Measurements from ENCODE around the gene GDI1.
"Not testable (repeated sequence)": the region's sequence is repeated elsewhere in the genome, so short reads cannot be mapped to it uniquely, and the experiment has no call there.

The GDI1 gene

GRCh38 chrX:154436983-154437752 lies at the start of gene GDI1:
Gene GDI1, plus strand, starts transcription at chrX:154437154. Its CDS starts 101 bp downstream, at chrX:154437255.
- no peak for DNase-seq (ENCODE audit: low read depth, low spot score)

GRCh38 chrX:154388094-154388493 lies 48.9 kb upstream of the GDI1 start:
- not testable (repeated sequence) for DNase-seq (ENCODE audit: low read depth, low spot score)

DNA sequence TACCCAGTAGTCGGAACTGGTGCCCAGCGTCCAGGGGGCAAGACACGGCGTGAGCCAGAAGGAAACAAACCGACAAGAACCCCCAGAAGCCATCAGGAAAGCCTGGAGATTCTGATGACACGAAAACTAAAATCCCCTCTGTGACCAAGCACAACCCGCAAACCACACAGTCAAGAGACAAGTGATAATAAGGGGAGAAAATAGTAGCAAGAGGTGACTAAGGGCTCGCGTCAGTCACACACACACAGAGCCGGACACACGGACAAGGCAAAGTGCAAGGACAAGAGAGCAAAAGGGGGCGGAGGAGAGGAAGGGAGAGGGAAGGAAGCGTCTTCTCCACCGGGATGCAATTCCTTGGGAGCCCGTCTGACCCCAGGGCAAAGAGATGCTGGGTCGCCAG lies 48.3 kb upstream of the GDI1 start:
- not testable (repeated sequence) for DNase-seq (ENCODE audit: low read depth, low spot score)

DNA sequence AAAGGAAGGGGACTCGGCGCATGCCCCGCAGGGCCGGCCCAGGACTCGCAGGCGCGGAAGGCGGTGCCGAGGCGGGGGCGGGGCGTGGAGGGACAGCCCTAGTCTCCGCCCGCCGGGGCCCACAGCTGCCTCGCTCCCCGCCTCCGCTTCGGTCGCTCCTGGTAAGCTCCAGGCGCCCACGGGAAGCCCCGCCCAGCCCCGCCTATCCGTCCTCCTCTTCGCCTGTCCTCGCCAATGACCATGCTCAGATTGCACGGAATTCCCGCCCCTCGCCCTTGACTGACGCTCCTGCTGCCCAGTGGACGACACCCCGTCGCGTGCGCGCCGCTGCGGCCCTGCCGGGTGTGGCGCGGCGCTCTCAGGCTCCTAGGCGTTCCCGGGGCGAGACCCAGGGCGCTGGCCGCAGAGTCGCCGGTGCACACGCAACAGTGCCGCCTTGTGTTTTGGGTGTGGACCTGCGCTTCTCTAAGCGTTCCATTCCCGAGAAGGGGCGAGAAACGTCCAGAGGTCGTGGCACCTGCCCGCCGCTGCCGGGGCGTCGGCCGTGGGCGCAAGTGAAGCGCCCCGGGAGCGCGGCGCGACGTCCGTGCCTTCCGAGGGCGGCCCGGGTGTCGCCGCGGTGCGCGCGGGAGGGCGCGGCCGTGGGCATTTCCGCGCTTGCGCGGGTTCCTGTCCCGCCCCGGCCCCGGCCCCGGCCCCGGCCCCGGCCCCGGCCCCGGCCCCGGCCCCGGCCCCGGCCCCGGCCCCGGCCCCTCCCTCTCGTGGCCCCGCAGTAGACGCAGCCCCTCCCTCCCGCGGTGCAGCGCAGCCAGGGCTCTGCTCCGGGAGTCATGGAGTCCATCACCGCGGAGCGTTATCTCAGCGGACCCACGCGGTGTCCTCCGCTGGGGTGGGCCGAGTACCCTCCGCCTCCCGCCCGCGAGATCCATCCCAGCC lies 46.9 kb upstream of the GDI1 start:
- DNase-seq (ENCODE audit: low read depth, low spot score): not testable (repeated sequence)

DNA sequence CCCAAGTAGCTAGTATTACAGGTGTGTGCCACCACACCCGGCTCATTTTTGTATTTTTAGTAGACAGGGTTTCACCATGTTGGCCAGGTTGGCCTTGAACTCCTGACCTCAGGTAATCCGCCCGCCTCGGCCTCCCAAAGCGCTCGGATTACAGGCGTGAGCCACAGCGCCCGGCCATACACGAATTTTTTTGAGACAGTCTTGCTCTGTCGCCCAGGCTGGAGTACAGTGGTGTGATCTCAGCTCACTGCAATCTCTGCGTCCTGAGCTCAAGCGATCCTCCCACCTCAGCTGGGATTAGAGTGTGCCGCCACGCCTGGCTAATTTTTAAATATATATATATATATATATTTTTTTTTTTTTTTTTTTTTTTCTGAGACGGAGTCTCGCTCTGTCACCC lies 40.6 kb upstream of the GDI1 start:
- not testable (repeated sequence) for DNase-seq (ENCODE audit: low read depth, low spot score)

- no peak for DNase-seq (ENCODE audit: low read depth, low spot score)
These were observed 39.7 kb upstream of the GDI1 start for GRCh38 chrX:154396973-154397887.

GRCh38 chrX:154397888-154398667 lies 38.9 kb upstream of the GDI1 start, which contains the start of gene RPL10:
Gene RPL10, plus strand, starts transcription at chrX:154398377. Its CDS starts 143 bp downstream, at chrX:154398520.
- peak; percentile 82 for DNase-seq (ENCODE audit: low read depth, low spot score)

- peak; percentile 61 for DNase-seq (ENCODE audit: low read depth, low spot score)
These were observed 38.1 kb upstream of the GDI1 start for GRCh38 chrX:154398668-154399526.

DNA sequence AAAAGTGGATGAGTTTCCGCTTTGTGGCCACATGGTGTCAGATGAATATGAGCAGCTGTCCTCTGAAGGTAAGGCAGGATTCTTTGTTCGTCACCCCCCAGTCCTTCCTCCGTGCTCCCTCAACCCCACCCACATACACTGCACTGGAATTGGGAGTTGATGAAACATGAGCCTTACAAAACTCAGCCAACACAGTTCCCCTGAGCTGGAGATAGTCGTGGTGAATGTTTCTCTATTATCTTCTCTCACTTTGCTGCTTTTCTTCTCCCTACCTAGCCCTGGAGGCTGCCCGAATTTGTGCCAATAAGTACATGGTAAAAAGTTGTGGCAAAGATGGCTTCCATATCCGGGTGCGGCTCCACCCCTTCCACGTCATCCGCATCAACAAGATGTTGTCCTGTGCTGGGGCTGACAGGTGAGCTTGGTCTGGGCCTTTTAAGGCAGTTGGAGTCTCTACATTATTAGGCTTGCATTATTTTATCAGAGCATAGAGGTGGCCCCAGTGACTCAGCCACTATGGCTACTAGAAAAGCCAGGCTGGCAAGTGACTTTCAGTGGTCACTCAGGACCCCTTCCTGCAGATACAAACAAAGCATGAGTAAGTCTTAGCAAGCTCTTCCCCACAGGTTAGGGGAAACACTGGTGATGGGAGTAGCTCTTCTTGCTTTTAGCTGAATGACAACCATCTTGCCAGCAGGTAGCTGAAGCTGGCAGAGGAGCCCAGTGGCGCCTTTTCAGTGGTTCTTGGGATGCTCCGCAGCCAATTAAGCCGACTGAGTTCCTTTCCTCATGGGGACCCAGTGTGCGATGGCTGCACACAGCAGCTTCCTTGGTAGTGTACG lies 37.2 kb upstream of the GDI1 start:
- DNase-seq (ENCODE audit: low read depth, low spot score): no peak

GRCh38 chrX:154400369-154400817 lies 36.6 kb upstream of the GDI1 start:
- not testable (repeated sequence) for DNase-seq (ENCODE audit: low read depth, low spot score)

DNA sequence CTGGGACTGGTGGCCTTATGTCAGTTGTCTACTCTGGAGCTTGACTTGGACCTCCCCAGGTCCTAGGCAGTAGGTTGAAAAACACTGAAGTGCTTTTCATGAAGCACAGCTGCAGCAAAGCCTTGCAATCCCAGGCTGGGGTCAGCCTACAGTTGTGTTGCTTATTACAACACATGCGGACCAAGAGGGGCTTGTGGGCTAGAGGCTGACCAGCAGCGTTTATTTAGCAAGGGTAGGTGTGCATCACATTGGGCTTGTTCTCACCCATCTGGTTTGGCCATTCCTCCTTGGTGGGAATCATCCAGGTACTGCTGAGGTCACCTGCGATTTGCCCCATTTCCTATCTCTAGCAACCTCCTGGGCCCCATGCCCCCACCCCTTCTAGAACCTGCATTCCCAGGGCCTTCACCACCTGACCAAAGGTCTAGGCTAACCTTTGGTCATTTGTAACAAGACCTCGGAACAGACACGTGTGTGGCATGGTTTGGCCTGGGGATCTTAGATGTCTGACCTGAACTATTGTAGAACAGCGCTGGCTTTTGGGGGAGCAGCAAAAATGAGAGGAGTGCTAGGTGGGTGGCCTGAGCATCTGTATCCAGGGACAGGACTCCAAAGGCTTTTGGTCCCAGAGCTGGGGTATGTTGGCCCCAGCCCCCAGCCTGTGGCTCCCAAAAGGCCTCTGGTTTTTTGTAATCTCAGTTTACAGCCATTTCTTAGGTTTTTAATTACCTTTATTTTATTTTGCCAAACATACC lies 35.7 kb upstream of the GDI1 start:
- no peak for DNase-seq (ENCODE audit: low read depth, low spot score)

DNA sequence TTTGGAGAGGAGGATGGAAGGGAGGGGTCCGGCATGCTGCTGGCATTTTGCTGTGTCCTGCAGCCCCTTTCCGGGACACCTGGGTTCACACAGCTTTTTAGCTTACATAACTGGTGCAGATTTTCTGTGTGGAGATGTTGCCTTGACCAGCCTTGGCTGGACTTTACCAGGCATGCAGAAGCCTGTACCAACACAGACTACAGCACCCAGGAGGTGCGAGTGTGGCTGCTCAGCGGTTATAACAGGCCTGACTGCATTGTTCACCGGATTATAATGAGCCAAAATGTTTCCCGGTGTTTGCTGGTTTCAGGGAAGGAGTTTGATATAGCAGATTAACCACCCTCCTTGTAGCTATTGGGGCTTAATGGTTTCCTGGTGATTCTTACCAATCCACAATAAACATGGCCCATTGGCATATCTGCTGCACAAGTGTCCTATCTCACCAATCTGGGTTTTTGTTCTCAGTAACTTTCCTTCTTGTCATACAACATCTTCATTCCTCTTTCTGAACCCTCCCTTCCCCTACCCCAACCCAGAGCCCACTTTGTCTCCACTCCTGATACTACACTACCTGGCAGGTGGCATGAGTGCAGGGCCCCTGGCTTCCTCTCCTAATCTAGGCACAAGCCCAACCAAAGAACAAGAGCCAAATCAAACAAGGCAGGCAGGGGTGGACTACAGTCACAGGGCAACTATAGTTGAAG lies 34.9 kb upstream of the GDI1 start:
- no peak for DNase-seq (ENCODE audit: low read depth, low spot score)

- DNase-seq (ENCODE audit: low read depth, low spot score): no peak
These were observed 34.3 kb upstream of the GDI1 start for GRCh38 chrX:154402622-154403127.

- no peak for DNase-seq (ENCODE audit: low read depth, low spot score)
These were observed 33.8 kb upstream of the GDI1 start for GRCh38 chrX:154403192-154403591.

- DNase-seq (ENCODE audit: low read depth, low spot score): no peak
These were observed 33.1 kb upstream of the GDI1 start for GRCh38 chrX:154403858-154404257.

DNA sequence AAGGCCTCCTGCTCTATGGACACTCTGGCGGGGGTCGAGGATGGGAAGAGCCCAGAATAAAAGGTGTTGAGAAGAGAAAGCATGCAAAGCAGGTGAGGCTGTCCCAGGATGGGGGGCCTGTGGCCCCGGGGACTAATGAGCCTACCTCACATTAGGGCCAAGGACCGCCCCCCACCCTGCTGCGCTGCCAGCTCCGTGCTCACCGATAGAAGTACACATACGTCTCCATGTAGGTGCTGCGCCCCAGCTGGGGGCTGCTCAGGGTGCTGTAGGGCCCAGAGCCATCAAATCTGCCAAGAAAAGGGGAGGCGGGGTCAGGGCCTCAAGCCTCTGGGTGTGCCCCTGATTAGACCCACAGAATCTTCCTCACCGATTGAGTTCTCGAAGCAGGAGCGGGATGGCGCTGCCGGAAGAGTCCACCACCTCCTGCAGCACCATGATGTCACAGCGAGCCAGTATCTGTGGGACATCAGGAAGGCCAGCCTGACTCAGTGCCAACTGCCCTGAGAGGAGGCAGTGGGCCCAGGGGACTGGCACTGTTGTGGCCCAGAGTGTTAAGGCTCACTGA lies 32.2 kb upstream of the GDI1 start:
- DNase-seq (ENCODE audit: low read depth, low spot score): no peak
